GM19023 (cell line): Measurements from ENCODE around the gene ADAM33.

Source experiments
- ATAC-seq: cut with Tn5 transposase; IDR thresholded peaks from one replicate; pipeline ENCODE4 v1.9.1; 2021; ENCODE audit warnings: mild to moderate bottlenecking, moderate library complexity; ENCODE audit not compliant: unreplicated experiment

Gene ADAM33

DNA sequence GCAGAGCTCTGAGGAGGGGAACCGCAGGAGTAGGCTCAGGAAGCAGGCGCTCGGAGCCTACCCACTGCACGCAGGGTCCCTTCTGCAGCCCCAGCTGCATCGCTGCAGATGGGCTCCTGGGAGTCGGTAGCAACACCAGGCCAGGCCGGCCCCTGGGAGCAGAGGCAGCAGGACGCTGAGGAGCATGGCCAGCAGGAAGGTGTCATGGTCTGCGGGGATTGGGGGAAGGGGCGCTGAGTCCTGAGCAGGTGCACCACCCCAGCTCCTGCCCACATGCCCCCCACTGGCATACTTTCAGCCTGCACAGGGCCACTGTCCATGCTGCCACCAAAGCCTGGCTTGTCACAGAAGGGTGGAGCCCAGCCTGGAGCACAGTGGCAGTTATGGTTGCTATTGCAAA, 10.9 kb downstream of the ADAM33 start:
- no peak for ATAC-seq

DNA sequence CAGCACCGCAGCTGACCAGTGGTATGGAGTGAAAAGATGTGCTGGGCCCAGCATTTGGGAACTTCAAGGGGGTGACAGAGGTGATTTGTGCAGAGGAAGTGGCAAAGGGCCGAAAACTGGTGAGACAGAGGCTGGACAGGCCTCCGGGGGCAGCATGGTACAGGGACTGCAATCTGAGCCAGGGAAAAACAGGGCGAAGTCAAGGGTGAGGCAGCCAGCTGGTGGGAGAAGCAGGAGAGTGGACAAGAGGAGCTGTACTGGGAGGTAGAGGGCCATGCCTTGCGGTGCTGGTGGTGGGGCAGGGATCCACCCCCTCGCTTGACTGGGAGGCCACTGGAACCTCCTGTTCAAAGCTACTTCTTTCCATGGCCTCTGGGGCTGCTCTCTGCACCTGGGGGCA, 11.3 kb downstream of the ADAM33 start:
- ATAC-seq = no peak

DNA sequence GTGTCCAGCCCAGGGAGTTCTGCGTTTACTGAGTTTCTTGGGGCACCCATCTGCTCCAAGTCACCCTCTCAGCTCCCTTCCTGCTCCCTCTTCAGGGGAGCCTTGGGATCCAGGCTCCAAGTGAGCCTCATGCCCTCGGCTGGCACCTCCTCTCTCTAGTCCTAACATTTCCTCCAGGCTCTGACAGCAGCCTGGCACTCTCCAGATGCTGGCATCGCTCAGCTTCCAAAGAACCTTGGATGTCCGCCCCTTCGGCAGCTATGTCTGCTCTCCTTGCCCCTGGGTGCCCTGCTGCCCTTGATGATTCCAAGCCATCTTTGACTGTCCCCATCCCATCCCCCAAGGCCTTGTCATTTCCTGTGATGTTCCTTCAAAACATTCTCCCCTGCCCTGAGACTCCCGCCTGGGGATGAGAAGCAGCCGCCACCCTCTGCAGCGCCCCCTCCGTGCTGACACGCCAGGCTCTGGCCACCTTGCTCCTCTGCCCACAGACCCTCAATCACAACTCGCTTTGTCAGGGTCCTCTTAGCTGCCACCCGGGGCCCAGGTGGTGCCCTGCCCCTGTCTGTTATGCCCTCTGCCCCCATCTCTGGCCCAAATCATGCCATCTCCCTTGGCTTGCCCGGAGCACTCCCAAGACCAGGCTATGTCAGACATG, 12.0 kb downstream of the ADAM33 start:
- no peak for ATAC-seq

DNA sequence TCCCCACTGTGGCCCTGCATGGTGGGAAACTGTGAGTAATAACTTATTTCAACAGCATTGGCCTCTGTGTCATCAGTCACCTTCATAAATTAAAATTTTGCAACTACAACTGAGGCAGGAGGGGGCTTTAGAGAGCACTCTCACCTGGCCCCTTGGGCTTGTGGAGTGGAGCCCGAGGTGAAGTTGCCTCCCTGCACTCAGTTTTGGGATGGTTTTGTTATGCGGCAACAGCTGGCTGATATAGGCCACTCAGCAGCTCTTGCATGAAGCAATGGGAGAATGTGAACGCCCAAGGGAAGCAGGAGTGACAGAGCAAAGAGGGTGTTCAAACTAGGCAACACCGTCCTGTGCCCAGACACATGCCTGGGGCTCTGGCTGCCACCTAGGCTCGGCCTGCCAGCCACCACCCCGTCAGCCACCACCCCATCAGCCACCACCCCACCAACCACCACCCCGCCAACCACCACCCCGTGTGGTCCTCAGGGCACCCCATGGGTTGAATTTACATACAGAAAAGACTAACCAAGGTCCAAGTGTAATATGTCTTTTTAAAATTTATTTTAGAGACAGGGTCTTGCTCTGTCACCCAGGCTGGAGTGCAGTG, 14.3 kb downstream of the ADAM33 start:
- ATAC-seq = no peak

- ATAC-seq = no peak
These were observed 18.0 kb downstream of the ADAM33 start for GRCh38 chr20:3663858-3664257.

- ATAC-seq = no peak
These were observed 18.6 kb downstream of the ADAM33 start, which contains the start of gene GFRA4 for GRCh38 chr20:3663031-3663701. TSS of gene GFRA4 (minus strand) at chr20:3663399. CDS start at chr20:3663399, 0 bp downstream.

DNA sequence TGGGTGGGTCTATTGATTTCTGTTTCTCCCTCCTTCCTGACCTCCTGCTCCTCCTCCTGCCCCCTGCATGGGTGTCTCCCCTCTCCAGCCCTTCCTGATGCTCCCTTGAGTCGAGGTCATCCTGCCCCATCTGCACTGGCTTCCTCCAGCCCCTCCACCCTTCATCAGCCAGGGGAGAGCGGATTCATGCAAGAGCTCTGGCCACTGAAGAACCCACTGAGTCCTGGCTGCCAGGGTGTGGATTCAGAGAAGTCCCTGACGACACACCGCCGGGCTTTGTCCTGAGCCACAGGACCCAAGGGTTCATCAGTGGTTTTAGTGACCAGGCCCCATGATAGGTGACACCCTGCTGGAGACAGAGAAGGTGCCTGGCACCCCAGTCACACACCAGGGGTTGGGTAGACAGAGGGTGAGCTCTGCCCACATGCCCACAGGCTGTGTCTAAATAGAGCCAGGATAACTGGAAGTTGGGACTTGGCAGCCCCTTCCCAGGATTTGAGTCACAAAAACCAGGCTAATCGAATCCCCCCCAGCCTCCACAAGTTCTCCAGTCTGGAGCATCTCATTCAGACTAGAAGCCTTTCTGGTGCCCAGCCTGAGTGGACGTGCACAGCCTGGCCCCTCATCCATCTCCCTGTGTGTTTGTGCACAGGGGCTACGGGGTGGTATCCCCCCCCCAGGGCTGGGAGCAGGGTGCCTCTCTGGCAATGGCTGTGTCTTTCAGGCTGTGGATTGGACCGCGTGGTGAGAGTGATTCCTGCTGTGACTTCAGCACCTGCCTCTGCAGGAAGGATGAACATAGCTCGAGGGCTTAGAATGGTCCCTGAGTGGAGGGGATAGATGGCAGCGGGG, 19.8 kb downstream of the ADAM33 start:
- ATAC-seq = no peak

- no peak for ATAC-seq
These were observed 20.6 kb downstream of the ADAM33 start for GRCh38 chr20:3661060-3661813.

DNA sequence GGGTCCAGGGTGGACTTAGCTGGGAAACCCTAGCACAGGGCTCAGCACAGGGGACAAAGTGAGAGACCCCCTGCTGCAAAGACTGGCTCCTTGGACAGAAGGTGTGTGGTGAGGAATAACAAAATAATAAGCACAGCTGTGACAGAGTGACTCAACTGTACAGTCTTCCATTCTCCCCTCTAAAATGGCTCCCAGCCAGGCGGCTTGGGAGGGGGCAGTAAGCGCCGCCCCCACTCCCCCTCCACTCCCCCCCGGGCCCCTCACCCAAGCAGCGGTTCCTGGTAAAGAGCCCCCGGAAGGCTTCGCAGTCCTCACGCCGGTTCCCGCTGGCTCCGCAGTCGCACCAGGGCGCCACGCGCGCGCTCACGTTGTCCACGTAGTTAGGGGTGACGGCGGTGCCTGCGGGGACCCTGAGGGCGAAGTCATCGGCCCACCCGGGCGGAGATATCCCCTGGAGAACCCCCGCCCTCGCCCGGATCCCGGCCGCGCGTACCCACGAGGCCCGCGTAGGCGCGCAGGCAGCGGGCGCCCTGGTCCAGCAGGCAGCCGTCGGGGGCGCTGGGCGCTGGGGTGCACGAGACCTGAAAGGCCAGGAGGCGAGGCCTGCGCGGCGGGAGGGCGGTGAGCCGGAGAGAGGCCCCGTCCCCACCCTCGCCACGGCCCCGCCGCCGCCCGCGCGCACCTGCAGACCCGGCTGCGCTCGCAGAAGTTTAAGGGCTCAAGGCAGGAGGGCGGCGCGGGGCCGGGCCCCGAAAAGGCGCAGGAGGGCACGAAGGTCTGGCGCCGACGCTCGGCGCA, 21.3 kb downstream of the ADAM33 start:
- no peak for ATAC-seq

- ATAC-seq = no peak
These were observed 22.1 kb downstream of the ADAM33 start for GRCh38 chr20:3659492-3660261.

DNA sequence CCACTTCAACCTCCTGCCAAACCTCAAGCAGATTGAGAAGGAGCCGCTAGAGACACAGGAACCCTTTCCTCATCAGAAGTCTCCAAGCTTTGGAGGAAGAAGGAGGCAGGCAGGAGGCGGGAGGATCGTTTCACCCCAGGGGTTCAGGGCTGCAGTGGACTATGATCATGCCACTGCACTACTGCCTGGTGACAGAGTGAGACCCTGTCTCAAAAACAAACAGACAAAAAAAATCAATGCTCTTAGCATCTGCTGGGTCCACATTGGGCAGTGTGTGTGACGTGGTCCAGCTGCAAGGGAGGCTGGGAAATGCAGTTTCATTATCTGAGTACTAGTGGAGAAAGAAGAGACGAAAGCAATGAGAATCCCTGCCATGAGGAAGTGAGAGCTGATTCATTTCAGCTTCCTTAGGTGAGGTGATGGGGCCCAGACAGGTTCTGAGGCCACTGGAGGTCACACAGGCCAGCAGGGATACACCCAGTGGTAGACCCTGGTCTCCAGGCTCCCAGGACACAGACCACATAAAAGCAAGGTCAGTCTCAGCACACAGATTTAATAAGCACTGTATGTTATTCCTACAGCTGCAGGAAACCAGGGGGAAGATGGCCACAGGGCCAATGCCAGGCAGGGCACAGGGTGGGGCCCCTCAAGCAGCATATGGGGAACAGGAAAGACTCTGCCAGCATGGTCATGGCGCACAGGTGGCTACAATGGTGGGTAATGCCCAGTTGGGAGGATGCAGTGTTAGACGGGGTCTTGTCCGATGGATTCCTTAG, 22.9 kb downstream of the ADAM33 start:
- ATAC-seq = peak; percentile 87

DNA sequence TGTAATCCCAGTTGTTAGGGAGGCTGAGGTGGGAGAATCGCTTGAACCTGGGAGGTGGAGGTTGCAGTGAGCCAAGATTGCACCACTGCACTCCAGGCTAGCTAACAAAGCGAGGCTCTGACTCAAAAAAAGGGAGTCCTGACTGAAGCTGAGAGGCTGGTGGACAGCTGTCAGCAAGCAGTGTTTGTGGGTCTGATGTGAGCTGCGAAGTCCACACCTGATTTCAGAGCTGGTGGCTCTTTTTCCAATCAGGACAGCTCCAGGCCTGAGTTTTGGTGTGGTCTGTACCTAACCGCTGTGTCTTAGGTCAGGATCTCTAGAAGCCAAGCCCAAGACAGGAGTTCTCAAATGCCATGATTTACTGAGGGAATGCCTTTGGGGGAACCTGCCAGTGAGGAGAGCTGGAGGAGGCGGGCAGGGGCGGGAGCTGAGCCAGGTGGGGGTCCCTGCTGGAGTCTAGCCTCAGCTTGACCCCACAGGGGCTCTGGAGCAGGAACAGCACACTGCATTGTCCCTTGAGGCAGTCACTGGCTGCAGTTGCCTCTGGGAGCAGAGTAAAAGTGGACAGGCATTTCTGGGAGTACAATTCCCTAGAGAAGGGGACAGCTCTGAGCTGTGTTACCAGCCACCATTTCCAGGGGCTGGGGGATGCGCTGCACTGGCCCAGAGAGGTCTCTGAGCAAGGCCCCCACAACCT, 23.6 kb downstream of the ADAM33 start:
- no peak for ATAC-seq

DNA sequence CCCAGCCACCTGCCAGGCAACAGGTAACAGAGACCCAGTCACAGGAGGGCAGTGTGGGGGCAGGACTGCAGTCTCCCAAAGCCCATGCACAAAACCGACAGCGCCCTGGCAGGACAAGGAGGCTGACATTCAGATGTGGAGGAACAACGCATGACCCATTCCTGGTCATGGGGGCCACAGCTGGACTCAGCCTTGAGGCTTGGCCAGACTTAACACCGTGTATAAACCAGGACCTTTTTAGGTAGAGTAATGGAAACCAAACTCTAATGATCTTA, 26.7 kb downstream of the ADAM33 start:
- ATAC-seq = no peak

GRCh38 chr20:3654326-3655130, 27.3 kb downstream of the ADAM33 start:
- no peak for ATAC-seq

GRCh38 chr20:3653921-3654320, 27.9 kb downstream of the ADAM33 start:
- ATAC-seq = no peak

GRCh38 chr20:3652676-3653596, 28.9 kb downstream of the ADAM33 start:
- no peak for ATAC-seq
